HG03439 (cell line): ENCODE measurements around the gene ZNF283.
"Not testable (repeated sequence)": the region's sequence is repeated elsewhere in the genome, so short reads cannot be mapped to it uniquely, and the experiment has no call there.

ENCODE experiments used
- ATAC-seq: cut with Tn5 transposase; IDR thresholded peaks from one replicate; pipeline ENCODE4 v1.9.1; 2021; ENCODE audit warnings: mild to moderate bottlenecking, moderate library complexity; ENCODE audit not compliant: unreplicated experiment

ZNF283 gene

GRCh38 chr19:43847884-43848283, 20.8 kb downstream of the ZNF283 start:
- ATAC-seq = no peak

- ATAC-seq = no peak
These were observed 21.7 kb downstream of the ZNF283 start for GRCh38 chr19:43848821-43849220.

DNA sequence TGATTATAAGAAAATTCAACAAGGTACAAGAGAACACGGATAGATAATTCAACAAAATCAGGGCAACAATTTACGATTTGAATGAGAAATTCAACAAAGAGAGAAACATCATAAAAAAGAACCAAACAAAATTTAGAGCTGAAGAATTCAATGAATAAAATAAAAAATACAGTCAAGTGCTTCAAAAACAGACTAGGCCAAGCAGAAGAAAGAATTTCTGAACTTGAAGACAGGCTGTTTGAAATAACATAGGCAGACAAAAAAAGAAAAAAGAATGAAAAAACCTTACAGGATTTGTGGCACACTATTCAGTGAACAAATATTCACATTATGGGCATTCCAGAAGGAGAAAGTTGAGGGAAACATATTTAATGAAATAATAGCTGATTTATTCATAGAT, 31.1 kb downstream of the ZNF283 start:
- ATAC-seq = no peak

GRCh38 chr19:43866923-43867322, 39.8 kb downstream of the ZNF283 start:
- ATAC-seq = not testable (repeated sequence)

DNA sequence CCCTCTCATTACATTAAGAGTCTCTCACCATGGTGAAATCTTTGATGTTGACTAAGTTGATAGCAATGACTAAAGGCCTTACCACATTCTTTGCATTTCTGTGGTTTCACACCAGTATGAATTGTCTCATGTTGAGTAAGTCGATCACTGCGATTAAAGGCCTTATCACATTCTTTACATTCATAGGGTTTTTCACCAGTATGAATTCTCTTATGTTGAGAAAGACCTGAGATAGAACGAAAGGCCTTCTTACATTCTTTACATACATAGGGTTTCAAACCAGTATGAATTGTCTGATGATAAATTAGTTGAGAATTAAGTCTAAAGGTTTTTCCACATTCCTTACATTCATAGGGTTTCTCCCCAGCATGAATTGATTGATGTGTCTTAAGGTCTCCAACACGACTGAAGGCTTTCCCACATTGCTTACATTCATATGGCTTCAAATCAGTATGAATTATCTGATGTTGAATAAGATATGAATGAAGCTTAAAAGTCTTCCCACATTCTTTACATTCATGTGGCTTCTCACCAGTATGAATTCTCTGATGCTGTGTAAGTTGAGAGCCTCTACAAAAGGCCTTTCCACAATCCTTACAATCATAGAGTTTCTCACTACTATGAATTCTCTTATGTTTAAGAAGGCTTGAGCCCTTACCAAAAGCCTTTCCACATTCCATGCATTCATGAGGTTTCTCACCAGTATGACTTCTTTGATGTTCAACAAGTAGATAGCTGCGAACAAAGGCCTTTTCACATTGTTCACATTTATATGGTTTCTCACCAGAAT, 45.6 kb downstream of the ZNF283 start:
- ATAC-seq = no peak

DNA sequence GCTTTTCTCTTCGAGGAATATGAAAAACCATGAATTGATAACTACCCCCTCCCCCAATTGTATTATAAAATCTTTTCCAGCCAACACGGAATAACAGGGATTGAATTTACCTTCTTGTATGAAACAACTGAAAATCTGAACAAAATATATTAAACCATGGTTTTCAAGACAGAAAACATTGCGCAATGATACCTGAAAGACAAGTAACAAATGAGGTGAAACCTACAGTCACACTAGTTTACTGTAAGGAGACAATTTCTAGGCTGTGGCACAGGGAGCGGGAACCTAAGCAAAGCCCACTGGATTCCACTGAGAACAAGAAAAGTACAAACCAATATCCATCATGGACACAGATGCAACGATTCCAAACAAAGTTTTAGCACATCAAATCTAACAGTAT, 53.4 kb downstream of the ZNF283 start:
- ATAC-seq = no peak

- ATAC-seq = no peak
These were observed 56.7 kb downstream of the ZNF283 start, which contains the start of gene ZNF404 for GRCh38 chr19:43883864-43884263. ZNF404 (minus strand) TSS chr19:43883964.

- ATAC-seq = no peak
These were observed 68.7 kb downstream of the ZNF283 start for GRCh38 chr19:43895727-43896308.
